ENCODE data around the gene CADM2.

Gene CADM2

DNA sequence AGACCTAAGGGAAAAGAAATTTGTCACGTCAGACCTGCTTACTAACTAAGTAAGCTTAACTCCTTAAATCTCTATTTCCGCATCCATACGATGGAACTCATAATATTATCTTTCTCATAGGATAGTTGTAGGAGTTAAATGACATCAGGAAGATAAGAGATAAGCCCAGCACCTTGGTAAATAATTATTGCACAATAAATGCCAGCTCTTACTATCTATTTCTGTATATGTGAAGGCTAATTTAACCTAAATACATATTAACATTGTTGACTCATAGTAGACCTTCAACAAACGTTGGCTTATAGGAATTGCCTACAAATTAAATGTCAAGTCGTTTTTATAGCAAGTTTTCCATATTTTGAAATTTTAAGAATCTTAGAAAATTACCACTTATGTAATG lies 709.0 kb downstream of the CADM2 start:
- H3K4me1 ChIP-seq (ENCODE audit: control insufficient read depth, insufficient read depth, low read length), result no peaks in the 10 kb centered on the region
- POLR2A ChIA-PET, result no interaction called here
- TF ChIP-seq SP3 (tag by site-specific recombination; IDR thresholded peaks at IDR 0.05), result no peak
- no peak for TF ChIP-seq ZNF626 (tag by site-specific recombination; IDR thresholded peaks at IDR 0.05)
- TF ChIP-seq ZNF2 (tag by site-specific recombination; IDR thresholded peaks at IDR 0.05), result no peak
- no peak for TF ChIP-seq HOXD13 (CRISPR knock-in tag; IDR thresholded peaks at IDR 0.05; ENCODE audit: borderline replicate concordance)
- TF ChIP-seq ZNF341 (tag by site-specific recombination; IDR thresholded peaks at IDR 0.05; ENCODE audit: low read depth), result no peak
- no peak for TF ChIP-seq ZNF398 (tag by site-specific recombination; IDR thresholded peaks at IDR 0.05)
- no peak for TF ChIP-seq ZNF133 (tag by site-specific recombination; IDR thresholded peaks at IDR 0.05)
- H3K9me3 ChIP-seq (ENCODE audit: control insufficient read depth, insufficient read depth, low read depth, low read length), result no peaks in the 10 kb centered on the region
- H3K27ac ChIP-seq (ENCODE audit: extremely low read depth, low read depth, low read length), result no peak overlapping the region
- CTCF ChIA-PET, result no interaction called here
- no peak overlapping the region for H3K4me3 ChIP-seq (ENCODE audit: low read depth, low read length)
- no peaks in the 10 kb centered on the region for H3K36me3 ChIP-seq (ENCODE audit: control insufficient read depth in 2 of 2, insufficient read depth in 1 of 2, low read length in 2 of 2)

DNA sequence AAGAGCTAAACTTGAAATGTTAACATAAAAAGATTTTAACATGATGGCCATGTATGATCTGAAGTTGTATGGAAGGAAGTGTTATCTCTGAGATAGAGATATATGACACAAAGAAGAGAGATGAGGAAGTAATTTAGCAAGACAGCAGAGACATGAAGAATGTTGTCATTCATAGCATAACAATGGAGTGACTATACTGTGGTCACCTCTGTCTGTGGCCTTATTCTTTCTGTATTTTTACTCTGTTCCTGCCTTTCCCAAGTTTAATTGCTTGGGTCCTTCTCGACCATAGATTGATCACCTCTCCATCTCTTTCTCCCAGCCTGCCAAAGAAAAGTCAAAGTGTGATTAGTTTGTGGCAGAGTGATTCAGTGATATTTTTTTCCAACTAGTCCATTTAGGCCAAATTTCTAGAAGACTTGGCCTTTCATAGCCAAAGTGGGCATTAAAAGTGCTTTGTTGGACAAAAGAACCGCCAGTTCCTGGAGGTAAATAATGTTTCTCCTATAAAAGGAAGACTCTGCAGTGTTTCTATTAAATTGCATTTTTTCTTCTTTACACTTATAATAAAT lies 711.9 kb downstream of the CADM2 start:
- no peaks in the 10 kb centered on the region for H3K4me1 ChIP-seq (ENCODE audit: control insufficient read depth, insufficient read depth, low read length)
- no peak overlapping the region for H3K27ac ChIP-seq (ENCODE audit: extremely low read depth, low read depth, low read length)
- no peak for TF ChIP-seq ZNF354C (tag by site-specific recombination; IDR thresholded peaks at IDR 0.05; ENCODE audit: borderline replicate concordance, low read depth)
- no peak for TF ChIP-seq ZNF777 (tag by site-specific recombination; IDR thresholded peaks at IDR 0.05; ENCODE audit: borderline replicate concordance)
- TF ChIP-seq, protein P1, sequence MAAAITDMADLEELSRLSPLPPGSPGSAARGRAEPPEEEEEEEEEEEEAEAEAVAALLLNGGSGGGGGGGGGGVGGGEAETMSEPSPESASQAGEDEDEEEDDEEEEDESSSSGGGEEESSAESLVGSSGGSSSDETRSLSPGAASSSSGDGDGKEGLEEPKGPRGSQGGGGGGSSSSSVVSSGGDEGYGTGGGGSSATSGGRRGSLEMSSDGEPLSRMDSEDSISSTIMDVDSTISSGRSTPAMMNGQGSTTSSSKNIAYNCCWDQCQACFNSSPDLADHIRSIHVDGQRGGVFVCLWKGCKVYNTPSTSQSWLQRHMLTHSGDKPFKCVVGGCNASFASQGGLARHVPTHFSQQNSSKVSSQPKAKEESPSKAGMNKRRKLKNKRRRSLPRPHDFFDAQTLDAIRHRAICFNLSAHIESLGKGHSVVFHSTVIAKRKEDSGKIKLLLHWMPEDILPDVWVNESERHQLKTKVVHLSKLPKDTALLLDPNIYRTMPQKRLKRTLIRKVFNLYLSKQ (tag by site-specific recombination; IDR thresholded peaks at IDR 0.05; ENCODE audit: borderline replicate concordance), result no peak
- TF ChIP-seq ZNF140 (tag by site-specific recombination; IDR thresholded peaks at IDR 0.05), result no peak
- no peak for TF ChIP-seq ZSCAN30 (tag by site-specific recombination; IDR thresholded peaks at IDR 0.05)
- no peak for TF ChIP-seq PRDM4 (tag by site-specific recombination; IDR thresholded peaks at IDR 0.05)
- TF ChIP-seq ZNF174 (tag by site-specific recombination; IDR thresholded peaks at IDR 0.05), result no peak
- no peak for TF ChIP-seq ZBTB7A (tag by site-specific recombination; IDR thresholded peaks at IDR 0.05; ENCODE audit: low read depth)
- no peak for TF ChIP-seq EGR2 (tag by site-specific recombination; IDR thresholded peaks at IDR 0.05; ENCODE audit: low read depth)
- no peak for TF ChIP-seq OVOL3 (tag by site-specific recombination; IDR thresholded peaks at IDR 0.05)
- no peak for TF ChIP-seq ZNF426 (tag by site-specific recombination; IDR thresholded peaks at IDR 0.05)
- H3K9me3 ChIP-seq (ENCODE audit: control insufficient read depth, insufficient read depth, low read depth, low read length), result no peaks in the 10 kb centered on the region
- CTCF ChIA-PET, result interaction anchor here (0.6 kb wide), 2 partner anchors 15 to 137 kb away, joined by 3 read pairs; no protein-coding TSS in a partner anchor
- no peaks in the 10 kb centered on the region for H3K36me3 ChIP-seq (ENCODE audit: control insufficient read depth in 2 of 2, insufficient read depth in 1 of 2, low read length in 2 of 2)
- no peak overlapping the region for H3K4me3 ChIP-seq (ENCODE audit: low read depth, low read length)
- POLR2A ChIA-PET, result no interaction called here
